Measurements from ENCODE around the gene IGSF23.

DNA sequence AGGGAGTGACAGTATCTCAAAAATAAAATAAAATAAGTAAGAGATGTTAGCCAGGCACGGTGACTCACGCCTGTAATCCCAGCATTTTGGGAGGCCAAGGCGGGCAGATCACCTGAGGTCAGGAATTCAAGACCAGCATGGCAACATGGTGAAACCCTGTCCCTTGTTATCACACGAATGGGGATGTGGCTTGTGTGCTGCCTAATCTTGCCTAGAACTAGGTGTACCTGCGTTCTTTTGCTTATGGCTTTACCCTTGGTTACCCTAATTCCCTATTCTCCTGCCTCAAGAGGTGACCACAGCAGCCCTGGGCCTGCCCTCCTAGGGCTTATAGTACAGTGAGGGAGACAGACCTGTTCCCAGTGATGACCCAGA, 24.0 kb downstream of the IGSF23 start:
- TF ChIP-seq, protein P1, sequence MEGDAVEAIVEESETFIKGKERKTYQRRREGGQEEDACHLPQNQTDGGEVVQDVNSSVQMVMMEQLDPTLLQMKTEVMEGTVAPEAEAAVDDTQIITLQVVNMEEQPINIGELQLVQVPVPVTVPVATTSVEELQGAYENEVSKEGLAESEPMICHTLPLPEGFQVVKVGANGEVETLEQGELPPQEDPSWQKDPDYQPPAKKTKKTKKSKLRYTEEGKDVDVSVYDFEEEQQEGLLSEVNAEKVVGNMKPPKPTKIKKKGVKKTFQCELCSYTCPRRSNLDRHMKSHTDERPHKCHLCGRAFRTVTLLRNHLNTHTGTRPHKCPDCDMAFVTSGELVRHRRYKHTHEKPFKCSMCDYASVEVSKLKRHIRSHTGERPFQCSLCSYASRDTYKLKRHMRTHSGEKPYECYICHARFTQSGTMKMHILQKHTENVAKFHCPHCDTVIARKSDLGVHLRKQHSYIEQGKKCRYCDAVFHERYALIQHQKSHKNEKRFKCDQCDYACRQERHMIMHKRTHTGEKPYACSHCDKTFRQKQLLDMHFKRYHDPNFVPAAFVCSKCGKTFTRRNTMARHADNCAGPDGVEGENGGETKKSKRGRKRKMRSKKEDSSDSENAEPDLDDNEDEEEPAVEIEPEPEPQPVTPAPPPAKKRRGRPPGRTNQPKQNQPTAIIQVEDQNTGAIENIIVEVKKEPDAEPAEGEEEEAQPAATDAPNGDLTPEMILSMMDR (IDR thresholded peaks at IDR 0.05): no peak
- no peak for TF ChIP-seq POLR2A (IDR thresholded peaks at IDR 0.05)
